MM.1S (cell line): ENCODE results near the gene BEND5.

ENCODE experiments used
- DNase-seq: peaks from one replicate; pipeline ENCODE4 v3.0.0-alpha.2; 2015
- H2AFZ ChIP-seq: fragments of 300-600 bp; sonication (generic); 2 replicates; pipeline ENCODE4 v1.6.0; 2016; ENCODE audit warnings: antibody characterized with exemption, low read length
- H3F3A ChIP-seq: fragments of 300-600 bp; sonication (generic); 2 replicates; pipeline ENCODE4 v1.6.1; 2016; ENCODE audit warnings: mild to moderate bottlenecking, antibody characterized with exemption, low read length, moderate library complexity, mixed read lengths; ENCODE audit not compliant: insufficient read depth
- H3K27ac ChIP-seq: fragments of 300-600 bp; sonication (generic); 2 replicates; pipeline ENCODE4 v1.5.1; 2016; ENCODE audit warnings: mild to moderate bottlenecking, low read length
- H3K27me3 ChIP-seq: fragments of 300-600 bp; sonication (generic); replicated peaks from 2 replicates; pipeline ENCODE4 v1.6.0; 2016; ENCODE audit warnings: low read length; ENCODE audit not compliant: insufficient read depth
- H3K36me3 ChIP-seq: fragments of 300-600 bp; sonication (generic); replicated peaks from 2 replicates; pipeline ENCODE4 v1.6.1; 2016; ENCODE audit warnings: mild to moderate bottlenecking, low read length, mixed read lengths; ENCODE audit not compliant: insufficient read depth
- H3K4me1 ChIP-seq: fragments of 300-600 bp; sonication (generic); 2 replicates; pipeline ENCODE4 v1.6.1; 2016; ENCODE audit warnings: low read length, mixed read lengths
- H3K4me2 ChIP-seq: fragments of 300-600 bp; sonication (generic); 2 replicates; pipeline ENCODE4 v1.6.0; 2016; ENCODE audit warnings: low read depth, low read length
- H3K4me3 ChIP-seq: fragments of 300-600 bp; sonication (generic); 2 replicates; pipeline ENCODE4 v1.5.1; 2016; ENCODE audit warnings: low read length, mixed read lengths
- H3K79me2 ChIP-seq: fragments of 300-600 bp; sonication (generic); 2 replicates; pipeline ENCODE4 v1.6.1; 2016; ENCODE audit warnings: mixed run types, low read length, mixed read lengths
- H3K9ac ChIP-seq: fragments of 300-600 bp; sonication (generic); 2 replicates; pipeline ENCODE4 v1.6.1; 2016; ENCODE audit warnings: low read length, mixed read lengths
- H3K9me2 ChIP-seq: fragments of 300-600 bp; sonication (generic); replicated peaks from 2 replicates; pipeline ENCODE4 v1.6.1; 2016; ENCODE audit warnings: mild to moderate bottlenecking, low read length, mixed read lengths; ENCODE audit not compliant: insufficient read depth
- H3K9me3 ChIP-seq: fragments of 300-600 bp; sonication (generic); replicated peaks from 2 replicates; pipeline ENCODE4 v1.6.1; 2016; ENCODE audit warnings: mild to moderate bottlenecking, low read length, mixed read lengths; ENCODE audit not compliant: insufficient read depth
- H4K20me1 ChIP-seq: fragments of 300-600 bp; sonication (generic); 2 replicates; pipeline ENCODE4 v1.6.1; 2016; ENCODE audit warnings: mild to moderate bottlenecking, low read length, moderate library complexity, mixed read lengths; ENCODE audit not compliant: insufficient read depth
- CTCF ChIP-seq: fragments of 300-600 bp; sonication (generic); IDR thresholded peaks from 2 replicates; pipeline ENCODE4 v1.5.1; 2016; ENCODE audit warnings: antibody characterized with exemption, low read length, mixed read lengths
- EZH2 ChIP-seq: fragments of 300-600 bp; sonication (generic); optimal IDR thresholded peaks from 2 replicates; pipeline ENCODE3; 2017; ENCODE audit warnings: low read depth, mild to moderate bottlenecking, antibody characterized with exemption, low read length, mixed read lengths
- EZH2phosphoT487 ChIP-seq: fragments of 300-600 bp; sonication (generic); IDR thresholded peaks from 2 replicates; pipeline ENCODE4 v1.6.1; 2018; ENCODE audit warnings: antibody characterized with exemption, low read length

Gene BEND5

GRCh38 chr1:48741380-48741779 is 35.3 kb downstream of the BEND5 start:
- Histone ChIP-seq H3K4me3 (no peak overlapping the region), H3K9me2 (no peaks in the 10 kb centered on the region), H3K36me3 (no peaks in the 10 kb centered on the region), H4K20me1 (no peaks in the 10 kb centered on the region), H2AFZ (no peak overlapping the region), H3K9me3 (no peaks in the 10 kb centered on the region), H3K27me3 (no peaks in the 10 kb centered on the region), H3K27ac (no peak overlapping the region), H3K4me1 (peaks cover 10% of the 10 kb centered on the region; the same call in 1 of the 2 replicates), H3K79me2 (no peaks in the 10 kb centered on the region), H3K4me2 (no peak overlapping the region), H3F3A (no peaks in the 10 kb centered on the region), H3K9ac (no peak overlapping the region)
- no peak for TF ChIP-seq EZH2
- TF ChIP-seq EZH2phosphoT487 = no peak
- TF ChIP-seq CTCF = no peak
- DNase-seq = no peak

DNA sequence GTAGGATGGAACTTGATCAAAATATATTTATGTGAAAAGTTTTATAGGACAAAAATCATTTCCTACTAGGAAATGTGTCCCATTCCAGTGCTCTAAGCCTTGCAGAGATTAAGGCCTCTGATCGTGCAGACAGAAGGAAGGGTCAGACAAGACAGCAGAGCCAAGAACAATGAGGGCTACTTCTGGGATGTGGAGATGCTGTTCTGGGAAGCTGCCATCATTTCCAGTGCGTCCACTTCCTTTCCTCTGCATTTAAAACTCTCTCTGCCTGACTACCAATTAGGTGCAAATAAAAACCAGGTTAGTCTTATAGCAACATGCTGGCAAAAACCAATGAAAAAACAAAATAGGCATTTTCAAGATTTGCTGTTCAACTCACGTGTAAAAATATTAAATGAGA is 36.1 kb downstream of the BEND5 start:
- TF ChIP-seq EZH2phosphoT487 (no peak), EZH2 (no peak), CTCF (no peak)
- Histone ChIP-seq H3F3A (no peaks in the 10 kb centered on the region), H4K20me1 (no peaks in the 10 kb centered on the region), H3K9ac (no peak overlapping the region), H3K4me3 (no peak overlapping the region), H3K9me3 (no peaks in the 10 kb centered on the region), H3K4me1 (peaks cover 10% of the 10 kb centered on the region; the same call in 1 of the 2 replicates), H3K36me3 (no peaks in the 10 kb centered on the region), H3K9me2 (no peaks in the 10 kb centered on the region), H3K27me3 (no peaks in the 10 kb centered on the region), H3K4me2 (no peak overlapping the region), H3K27ac (no peak overlapping the region), H3K79me2 (no peaks in the 10 kb centered on the region), H2AFZ (no peak overlapping the region)
- no peak for DNase-seq

- DNase-seq = no peak
- Histone ChIP-seq H3K4me2 (no peak overlapping the region), H2AFZ (no peak overlapping the region), H3K36me3 (no peaks in the 10 kb centered on the region), H3K4me1 (peaks cover 6% of the 10 kb centered on the region; the same call in 1 of the 2 replicates), H3K9me2 (no peaks in the 10 kb centered on the region), H3F3A (no peaks in the 10 kb centered on the region), H3K79me2 (no peaks in the 10 kb centered on the region), H3K9ac (no peak overlapping the region), H3K4me3 (no peak overlapping the region), H3K9me3 (no peaks in the 10 kb centered on the region), H3K27me3 (no peaks in the 10 kb centered on the region), H3K27ac (no peak overlapping the region), H4K20me1 (no peaks in the 10 kb centered on the region)
- no peak for TF ChIP-seq CTCF
- TF ChIP-seq EZH2 = no peak
- TF ChIP-seq EZH2phosphoT487 = no peak
These were observed 37.6 kb downstream of the BEND5 start for GRCh38 chr1:48739091-48739490.
